DMS53 treated with DMSO at 0.1 percent for 48 hours (cell line): ENCODE measurements around the gene CYSRT1.

ENCODE experiments used
- DNase-seq: peaks from one replicate; lab custom pipeline; 2025; ENCODE audit not compliant: unreplicated experiment; lab: John Stamatoyannopoulos, UW

CYSRT1 gene

GRCh38 chr9:137211532-137211931, 13.4 kb upstream of the CYSRT1 start:
- no peak for DNase-seq

- DNase-seq = no peak
Measured at GRCh38 chr9:137212520-137212919, 12.5 kb upstream of the CYSRT1 start.

DNA sequence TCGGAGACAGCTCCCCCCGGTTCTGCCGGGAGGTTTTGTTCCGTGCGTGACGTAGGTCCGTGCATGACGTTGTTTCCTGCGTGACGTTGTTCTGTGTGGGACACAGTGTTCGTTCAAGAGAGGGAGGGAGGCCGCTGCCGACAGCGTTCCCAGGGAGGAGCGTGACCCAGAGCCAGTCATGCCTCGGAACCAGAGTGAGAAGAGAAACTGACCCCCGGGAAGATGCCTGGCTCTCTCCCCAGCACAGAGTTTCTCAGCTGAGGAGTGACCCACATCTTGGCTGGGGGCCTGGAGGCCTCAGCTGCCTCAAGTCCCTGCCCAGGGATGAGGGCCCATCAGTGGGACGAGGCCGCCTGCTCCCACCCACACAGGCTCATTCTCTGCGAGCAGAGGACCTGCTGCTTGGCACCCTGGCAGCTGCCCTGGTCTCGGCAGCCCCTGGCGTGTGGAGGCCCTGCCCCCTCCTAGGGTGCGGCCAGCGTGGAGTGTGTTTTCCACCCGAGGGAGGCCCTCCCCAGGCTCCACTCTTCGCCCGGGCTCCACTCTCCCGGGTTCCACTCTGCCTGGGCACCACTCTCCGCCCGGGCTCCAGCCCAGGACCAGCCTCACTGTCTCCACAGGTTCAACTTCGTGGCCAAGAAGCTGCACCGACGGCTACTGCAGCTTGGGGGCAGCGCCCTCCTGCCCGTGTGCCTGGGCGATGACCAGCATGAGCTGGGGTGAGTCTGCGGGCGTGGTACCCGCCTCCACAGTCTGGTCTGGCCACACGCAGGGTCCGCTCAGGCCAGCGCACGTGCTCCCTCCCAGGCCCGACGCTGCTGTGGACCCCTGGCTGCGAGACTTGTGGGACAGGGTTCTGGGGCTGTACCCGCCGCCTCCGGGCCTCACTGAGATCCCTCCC, 11.6 kb upstream of the CYSRT1 start:
- DNase-seq = no peak

- DNase-seq = no peak
Measured at GRCh38 chr9:137214620-137215019, 10.4 kb upstream of the CYSRT1 start.

GRCh38 chr9:137215196-137215986, 9.6 kb upstream of the CYSRT1 start:
- DNase-seq = no peak

DNA sequence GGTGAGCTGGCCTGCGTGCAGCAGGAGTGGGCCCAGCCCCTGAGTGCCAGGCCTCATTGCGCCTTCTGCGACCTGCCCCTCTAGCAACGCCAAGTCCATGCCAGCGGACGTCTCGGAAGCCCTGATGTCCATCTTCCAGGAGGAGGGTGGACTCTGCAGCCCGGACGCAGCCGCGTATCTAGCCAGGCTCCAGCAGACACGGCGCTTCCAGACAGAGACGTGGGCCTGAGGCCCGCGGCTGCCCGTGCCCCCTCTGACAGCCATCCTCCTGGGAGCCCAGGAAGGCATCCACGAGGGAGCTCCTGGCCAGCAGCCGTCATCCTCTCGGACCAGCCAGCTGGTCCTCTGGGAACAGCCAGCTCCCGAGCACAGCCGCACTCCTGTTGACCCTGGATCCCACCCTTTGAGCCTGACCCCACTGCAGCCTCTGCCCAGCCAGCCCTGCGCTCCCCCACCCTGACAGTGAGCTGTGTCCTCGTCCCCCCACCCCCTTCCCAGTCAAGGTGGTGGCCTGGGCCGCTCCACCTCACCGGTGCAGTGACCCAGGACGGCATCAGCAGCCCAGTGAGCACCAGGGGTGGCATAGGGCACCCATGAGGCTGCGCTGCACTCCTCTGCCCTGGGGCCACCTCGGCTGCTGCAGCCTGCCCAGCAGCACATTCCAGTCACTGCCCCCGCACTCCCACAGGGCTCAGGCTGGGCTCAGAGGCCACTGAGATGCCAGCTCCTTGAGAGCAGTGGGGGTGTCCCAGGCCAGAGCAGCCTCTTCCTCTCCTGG, 8.6 kb upstream of the CYSRT1 start:
- DNase-seq = no peak

DNA sequence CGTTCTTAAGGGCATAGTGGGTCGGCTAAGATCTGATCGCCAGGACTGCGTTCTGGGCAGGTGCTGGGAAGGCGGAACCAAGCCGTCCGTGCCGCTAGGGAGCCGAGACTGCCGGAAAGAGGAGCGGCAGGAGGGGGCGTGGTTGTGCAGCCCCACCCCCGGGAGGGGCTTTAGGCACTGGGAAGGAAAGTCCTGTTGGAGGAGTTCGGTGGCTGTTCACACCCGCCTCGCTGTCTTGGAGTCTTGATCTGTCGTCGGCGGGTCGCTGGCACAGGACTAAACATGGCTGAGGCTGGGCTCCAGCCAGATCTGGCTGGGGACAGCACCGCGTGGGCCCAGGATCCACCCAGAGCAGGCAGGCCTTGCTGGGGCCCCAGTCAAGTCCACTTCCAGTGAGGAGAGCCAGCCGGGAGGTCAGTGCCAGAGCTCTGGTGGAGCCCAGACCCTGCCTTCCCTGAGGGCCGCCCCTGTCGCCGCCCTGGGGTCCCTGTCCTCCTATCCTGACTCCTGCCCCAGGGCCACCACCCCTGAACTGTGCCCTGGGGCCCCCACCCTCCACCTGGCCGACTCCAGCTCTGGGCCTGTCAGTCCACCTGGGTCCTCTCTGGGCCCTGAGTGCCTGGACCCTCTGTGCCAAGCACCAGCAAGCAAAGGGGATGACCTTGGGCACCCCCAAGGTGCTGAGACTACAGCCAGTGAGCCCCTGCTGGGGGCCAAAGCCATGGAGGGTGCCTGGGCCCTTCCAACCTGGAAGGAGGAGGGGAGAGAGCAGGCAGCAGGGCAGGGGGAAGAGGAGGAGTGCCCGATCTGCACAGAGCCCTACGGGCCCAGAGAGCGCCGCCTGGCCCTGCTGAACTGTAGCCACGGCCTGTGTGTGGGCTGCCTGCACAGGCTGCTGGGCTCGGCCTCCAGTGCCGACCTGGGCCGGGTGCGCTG, 7.4 kb upstream of the CYSRT1 start:
- no peak for DNase-seq

GRCh38 chr9:137218212-137218753, 6.7 kb upstream of the CYSRT1 start:
- DNase-seq = no peak

- DNase-seq = peak; percentile 85
Measured at GRCh38 chr9:137218754-137219271, 6.2 kb upstream of the CYSRT1 start.

- DNase-seq = no peak
Measured at GRCh38 chr9:137219757-137220316, 5.1 kb upstream of the CYSRT1 start.

GRCh38 chr9:137220317-137221094, 4.5 kb upstream of the CYSRT1 start:
- no peak for DNase-seq

GRCh38 chr9:137221095-137221505, 3.9 kb upstream of the CYSRT1 start:
- DNase-seq = no peak

DNA sequence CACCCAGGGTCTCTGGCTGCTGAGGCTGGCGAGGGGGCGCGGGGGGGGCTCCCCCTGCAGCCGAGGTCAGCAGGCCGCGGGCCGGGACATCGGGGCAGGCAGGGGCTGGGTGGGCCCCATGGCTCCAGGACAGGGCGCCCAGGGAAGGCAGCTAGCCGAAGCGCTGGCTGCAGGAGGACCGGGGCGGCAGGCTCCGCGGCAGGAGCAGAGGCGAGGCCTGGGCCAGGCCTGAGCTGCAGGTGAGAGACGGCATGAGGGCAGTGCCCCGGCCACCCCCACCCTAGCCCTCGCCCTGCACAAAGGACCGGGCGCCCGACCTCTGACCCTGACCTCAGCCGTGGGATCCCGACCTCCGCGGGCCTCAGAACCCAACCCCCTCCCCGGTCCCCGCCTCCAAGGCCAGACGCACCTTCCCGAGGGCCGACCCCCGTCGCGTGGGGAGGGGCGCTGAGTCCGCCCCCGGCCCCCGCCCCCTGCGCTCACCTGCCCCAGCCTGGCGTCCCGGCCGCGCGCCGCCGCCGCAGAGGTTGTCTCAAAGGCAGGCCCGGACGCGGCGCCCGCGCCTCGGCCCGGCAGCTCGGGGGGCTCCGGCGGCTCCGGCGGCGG, 3.4 kb upstream of the CYSRT1 start:
- DNase-seq = no peak

DNA sequence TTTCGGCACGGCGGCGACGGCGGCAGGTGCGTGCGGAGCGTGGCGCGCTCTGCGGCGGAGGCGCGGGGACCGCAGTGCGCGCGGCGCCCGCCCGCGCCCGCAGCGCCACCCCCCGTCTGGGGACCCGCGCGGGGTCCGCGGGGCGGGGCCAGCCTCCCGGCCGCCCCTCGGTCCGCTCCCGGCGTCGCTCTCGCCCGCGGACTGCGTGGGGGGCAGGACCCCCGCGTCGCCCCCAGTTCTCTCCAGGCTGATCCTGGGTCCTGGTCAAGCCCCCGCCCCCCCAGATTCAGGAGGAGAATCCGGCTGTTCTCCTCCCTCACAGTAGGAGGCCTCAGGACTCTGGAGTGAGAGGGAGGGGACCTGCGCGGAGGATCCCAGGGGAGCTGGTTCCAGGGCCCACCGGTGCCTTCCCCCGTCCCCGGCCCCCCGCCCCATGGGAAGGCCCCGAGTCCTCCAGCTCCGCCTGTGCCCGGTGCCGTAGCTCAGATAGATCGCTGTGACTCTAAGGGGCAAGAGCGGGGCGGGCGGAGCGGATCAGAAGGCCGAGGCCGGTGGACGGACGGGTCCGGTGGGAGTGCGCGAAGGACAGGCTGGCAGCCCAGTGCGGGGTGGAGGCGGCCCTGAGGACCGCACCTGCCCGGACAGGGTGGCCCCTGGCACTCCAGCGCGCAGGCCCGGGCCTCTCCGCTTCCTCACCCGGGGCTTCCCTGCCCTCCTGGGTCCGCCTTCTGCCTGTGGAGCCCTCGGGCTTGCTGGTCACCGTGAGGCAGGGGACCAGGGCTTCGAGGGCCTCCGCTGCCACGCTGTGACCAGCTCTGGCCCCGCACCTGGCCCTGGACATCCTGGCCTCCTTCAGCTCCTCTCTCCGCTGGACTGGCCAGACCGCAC, 2.5 kb upstream of the CYSRT1 start, which contains the start of gene RNF208:
RNF208 (minus strand) TSS at position 51 of the 888 bp plus-strand sequence. CDS start 1,028 bp downstream, outside the sequence.
- DNase-seq = peak; percentile 25

DNA sequence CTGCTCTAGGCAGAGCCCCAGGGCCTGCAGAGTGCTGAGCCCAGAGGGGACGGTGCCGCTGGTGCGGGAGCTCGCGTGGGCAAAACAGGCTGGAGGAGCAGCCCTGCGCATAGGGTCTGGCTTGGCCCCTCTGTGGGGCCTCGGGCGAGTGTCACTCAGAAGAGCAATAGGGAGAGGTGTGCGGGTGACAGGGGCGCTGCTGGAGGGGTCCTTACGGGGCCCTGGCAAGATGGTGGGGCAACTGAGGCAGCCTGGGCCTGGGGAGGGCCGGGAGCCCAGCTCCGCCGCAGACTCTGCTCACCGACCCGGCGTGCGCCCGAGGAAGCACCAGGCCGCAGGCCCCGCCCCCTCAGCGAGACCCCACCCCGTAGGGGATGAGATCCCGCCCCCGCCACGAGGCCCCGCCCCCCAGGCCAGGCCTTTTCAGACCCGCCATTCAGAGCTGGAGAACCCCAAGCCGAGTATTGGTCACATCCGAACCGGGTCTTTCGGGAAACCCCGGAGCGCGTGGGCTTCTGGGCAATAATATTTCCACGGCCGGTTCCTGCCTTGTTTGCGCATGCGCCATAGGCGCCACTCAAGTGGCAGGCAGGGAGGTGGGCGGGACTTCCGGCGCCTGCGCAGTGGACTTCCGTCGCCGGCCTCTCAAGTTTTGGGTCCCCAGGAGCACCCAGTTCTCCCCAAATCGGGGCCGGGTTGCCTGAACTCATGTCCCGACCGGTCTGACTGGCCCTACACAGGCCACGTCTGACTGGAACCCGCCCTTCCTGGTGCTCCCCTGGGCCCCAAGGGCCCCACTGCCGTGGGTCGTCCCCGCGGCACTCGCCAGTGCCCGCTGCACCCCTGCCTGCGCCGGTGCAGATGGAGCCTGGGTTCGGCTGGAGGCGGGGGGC, 1.6 kb upstream of the CYSRT1 start:
- peak; percentile 93 for DNase-seq

GRCh38 chr9:137225699-137226331, 841 bp downstream of the CYSRT1 start:
- no peak for DNase-seq
